Inflammatory macrophage treated with lipopolysaccharide for 4 hours (primary cell): ENCODE results near the gene NKX6-1.

Experiments
- DNase-seq: peaks from one replicate; pipeline ENCODE4 v3.0.0-alpha.2; 2020

The NKX6-1 gene

DNA sequence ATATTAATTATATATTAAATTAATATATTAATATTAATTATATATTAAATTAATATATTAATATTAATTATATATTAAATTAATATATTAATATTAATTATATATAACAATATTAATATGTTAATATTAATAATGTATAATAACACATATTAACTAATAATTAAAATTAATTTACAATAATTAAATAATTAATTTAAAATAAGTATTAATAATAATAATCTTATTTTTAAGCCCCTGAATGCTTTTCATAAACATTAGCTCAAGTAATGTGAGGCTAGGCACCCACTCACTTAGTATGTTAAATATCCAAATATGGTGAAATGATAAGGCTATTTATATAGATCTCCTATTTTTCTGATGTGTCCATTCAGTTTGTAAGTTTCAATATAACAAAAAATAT is 26.9 kb downstream of the NKX6-1 start:
- DNase-seq = no peak

DNA sequence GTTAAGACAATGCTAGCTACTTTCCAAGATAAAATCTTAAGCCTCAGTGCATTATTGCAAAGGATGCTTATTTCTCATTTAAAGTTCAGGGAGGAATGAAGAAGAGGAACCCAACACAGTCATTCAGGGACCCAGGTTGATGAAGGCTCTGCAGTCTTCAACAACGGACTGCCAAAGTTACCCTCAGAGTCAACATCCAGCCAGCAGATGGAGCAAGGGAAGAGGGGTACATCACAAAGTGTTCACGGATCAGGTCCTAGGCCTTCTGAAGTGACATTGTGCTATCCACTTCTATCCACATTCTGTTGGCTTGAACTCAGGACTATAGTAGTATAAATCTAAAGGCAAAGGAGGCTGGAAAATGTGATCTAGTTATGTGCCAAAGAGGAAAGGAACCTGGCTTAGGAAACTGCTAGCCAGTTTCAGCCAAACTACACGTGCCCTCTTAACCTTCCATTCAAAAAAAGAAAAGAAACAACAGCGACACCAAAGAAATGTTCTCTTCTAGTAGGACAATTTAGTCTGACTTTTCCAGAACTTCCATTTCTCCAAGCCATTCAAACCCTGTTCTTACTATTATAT is 28.8 kb downstream of the NKX6-1 start:
- no peak for DNase-seq

DNA sequence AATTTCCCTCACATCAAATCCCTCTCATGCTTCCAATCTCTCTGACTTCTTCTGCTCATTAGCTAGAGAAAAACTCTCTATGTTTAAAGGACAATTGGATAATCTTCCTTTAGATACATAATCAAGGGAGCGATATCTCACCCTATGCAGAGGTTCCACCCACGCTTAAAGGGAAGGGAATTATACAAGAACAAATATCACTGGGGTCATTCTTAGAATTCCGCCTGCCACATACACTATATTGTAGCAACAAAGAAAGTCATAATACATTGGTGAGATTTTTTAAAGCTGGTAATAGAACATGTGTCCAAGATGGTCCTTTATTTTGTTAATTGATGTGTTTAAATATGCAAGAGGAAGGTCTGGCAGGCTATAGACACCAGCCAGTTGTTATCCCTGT is 31.5 kb downstream of the NKX6-1 start:
- DNase-seq = no peak

DNA sequence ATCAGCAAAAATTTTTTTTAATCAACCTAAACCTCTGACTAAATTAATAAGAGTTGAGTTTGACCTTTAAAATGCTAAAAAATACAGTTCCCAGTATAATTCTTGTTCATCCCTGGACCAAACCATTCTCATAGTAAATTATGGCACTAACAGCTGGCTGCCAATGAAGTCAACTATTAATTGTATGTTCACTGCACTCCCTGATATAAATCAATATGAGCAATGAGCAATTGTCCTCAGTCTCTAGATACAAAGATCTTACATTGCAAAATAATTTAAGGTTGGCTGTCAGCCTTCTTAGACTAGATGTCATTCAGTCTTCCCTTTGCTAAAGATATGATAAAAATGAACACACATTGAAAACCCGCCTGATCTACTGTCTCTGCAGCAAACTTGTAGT is 39.3 kb downstream of the NKX6-1 start:
- no peak for DNase-seq

DNA sequence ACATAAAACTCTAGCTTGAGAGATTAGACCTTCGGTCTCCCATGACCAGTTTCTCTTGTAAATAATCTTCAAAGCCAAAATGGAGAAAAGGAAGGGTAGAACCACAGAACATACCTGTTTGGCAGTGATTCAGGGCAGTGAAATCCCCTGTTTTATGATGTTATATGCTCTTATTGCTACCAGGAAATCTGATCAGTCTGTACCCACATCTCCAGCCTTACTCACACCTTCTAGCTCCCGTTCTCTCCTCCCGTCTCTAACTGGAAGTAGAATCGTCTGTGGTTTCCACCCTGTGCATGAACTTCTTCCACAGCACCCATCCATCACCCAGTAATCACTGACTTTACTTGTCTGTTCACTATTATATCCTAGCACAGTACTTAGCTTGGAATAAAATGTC is 42.9 kb downstream of the NKX6-1 start:
- DNase-seq = no peak

DNA sequence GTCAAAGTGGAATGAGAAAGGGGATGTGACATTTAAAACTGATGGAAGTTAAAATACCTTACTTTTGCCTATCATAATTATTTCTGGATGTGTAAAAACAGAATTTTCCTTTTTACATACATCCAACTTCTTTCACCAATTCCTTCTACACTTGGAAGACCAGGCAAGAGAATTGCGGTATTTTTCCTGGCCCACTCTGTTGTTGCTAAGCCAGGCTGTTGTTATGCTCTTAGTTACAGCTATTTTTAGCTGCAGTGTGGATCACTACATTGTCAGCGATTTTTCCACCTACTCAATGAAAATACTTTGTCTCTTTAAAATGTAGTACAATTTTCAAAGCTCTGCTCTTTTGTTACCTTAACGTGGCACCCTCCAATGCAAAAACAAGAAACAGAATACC is 43.4 kb downstream of the NKX6-1 start:
- no peak for DNase-seq

DNA sequence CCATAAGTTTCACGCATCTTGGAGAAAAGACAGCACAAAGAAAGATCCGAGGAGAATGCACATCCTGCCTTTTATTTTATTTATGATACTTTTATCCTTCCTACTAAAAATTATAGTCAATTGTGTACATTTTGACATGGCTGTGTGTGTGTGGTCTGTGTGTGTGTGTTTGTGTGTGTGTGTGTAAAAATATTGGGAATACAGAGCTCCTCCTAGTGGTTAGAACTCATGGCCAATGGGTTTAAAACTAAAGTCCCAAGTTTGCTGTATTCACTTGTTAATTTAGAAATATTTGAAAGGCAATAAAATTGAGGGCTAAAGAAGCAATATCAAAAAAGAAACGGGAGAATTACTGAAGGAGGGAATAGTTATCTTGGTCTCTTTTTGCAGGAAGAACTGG is 47.5 kb downstream of the NKX6-1 start:
- DNase-seq = no peak

DNA sequence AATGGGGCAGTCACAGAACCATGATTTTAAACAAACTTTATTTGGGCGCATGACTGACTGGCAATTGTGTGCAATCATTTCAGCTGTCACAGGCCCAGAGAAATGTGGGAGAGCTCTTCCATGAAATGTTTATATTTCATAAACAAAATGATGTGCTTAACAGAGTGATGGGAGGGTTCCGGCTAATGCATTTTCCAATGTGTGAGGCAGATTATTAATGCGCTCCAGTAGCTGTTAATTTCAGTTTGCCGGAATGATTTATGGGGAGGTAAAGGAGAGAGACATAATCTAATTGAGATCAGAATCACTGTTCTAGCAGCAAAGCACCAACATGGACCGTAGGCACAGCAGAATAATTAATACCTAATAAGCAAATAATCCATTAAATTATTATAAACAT is 55.6 kb downstream of the NKX6-1 start:
- no peak for DNase-seq

DNA sequence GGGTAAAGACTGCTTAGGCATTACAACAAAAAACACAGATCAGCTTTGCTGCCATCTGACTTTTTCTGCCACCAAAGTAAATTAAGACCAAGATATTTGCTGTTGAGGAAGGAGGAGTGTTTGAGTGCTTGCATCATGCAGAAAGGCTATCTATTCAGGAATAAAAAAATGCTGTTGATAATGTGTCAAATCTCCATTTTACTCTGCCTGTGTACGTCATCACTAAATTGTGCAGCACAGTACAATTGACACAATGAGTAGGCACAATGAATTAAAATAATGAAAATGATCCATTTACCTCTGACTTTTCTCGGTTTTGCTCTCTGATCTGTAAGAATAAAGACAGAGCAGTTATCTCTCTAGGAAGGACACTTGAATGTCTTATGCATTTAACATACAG is 56.3 kb downstream of the NKX6-1 start:
- DNase-seq = no peak
